Mesendoderm (in vitro differentiated cells): Measurements from ENCODE around the gene TEX54.
"Not testable (repeated sequence)": the region's sequence is repeated elsewhere in the genome, so short reads cannot be mapped to it uniquely, and the experiment has no call there.

ENCODE experiments used
- DNase-seq: peaks from one replicate; pipeline ENCODE4 v3.0.0; 2013
- H2AK5ac ChIP-seq: 2 replicates; pipeline ENCODE4 v1.6.1; 2013; ENCODE audit warnings: low read length, inconsistent platforms
- H2BK120ac ChIP-seq: 2 replicates; pipeline ENCODE4 v1.6.1; 2013; ENCODE audit warnings: low read depth, mild to moderate bottlenecking, low read length, moderate library complexity, mixed read lengths
- H2BK15ac ChIP-seq: replicated peaks from 2 replicates; pipeline ENCODE4 v1.6.1; 2013; ENCODE audit warnings: low read depth, mild to moderate bottlenecking, moderate library complexity
- H2BK5ac ChIP-seq: 2 replicates; pipeline ENCODE4 v1.6.1; 2013; ENCODE audit warnings: low read length, inconsistent platforms
- H3K18ac ChIP-seq: 2 replicates; pipeline ENCODE4 v1.6.1; 2013; ENCODE audit warnings: mild to moderate bottlenecking, low read length, mixed read lengths
- H3K23ac ChIP-seq: one replicate; pipeline ENCODE4 v1.6.1; 2013; ENCODE audit warnings: low read length
- H3K27ac ChIP-seq: 2 replicates; pipeline ENCODE4 v1.5.1; 2013; ENCODE audit warnings: low read depth, mild to moderate bottlenecking, inconsistent platforms, low read length, moderate library complexity
- H3K27me3 ChIP-seq: 2 replicates; pipeline ENCODE4 v1.6.1; 2013; ENCODE audit warnings: low read length, control low read depth, mild to moderate bottlenecking, inconsistent platforms; ENCODE audit not compliant: insufficient read depth, poor library complexity
- H3K36me3 ChIP-seq: 2 replicates; pipeline ENCODE4 v1.6.1; 2013; ENCODE audit warnings: low read length, inconsistent platforms; ENCODE audit not compliant: control insufficient read depth, insufficient read depth
- H3K4ac ChIP-seq: one replicate; pipeline ENCODE4 v1.6.1; 2013; ENCODE audit warnings: low read depth, mild to moderate bottlenecking, low read length, moderate library complexity
- H3K4me1 ChIP-seq: 2 replicates; pipeline ENCODE4 v1.6.1; 2013; ENCODE audit warnings: low read depth, low read length, inconsistent platforms; ENCODE audit not compliant: control insufficient read depth
- H3K4me2 ChIP-seq: 2 replicates; pipeline ENCODE4 v1.6.1; 2013; ENCODE audit warnings: low read length
- H3K4me3 ChIP-seq: 2 replicates; pipeline ENCODE4 v1.5.1; 2013; ENCODE audit warnings: mild to moderate bottlenecking, low read length
- H3K56ac ChIP-seq: one replicate; pipeline ENCODE4 v1.6.1; 2013; ENCODE audit warnings: low read length
- H3K79me1 ChIP-seq: 2 replicates; pipeline ENCODE4 v1.6.1; 2013; ENCODE audit warnings: low read length, inconsistent platforms
- H3K79me2 ChIP-seq: 2 replicates; pipeline ENCODE4 v1.6.1; 2013; ENCODE audit warnings: mild to moderate bottlenecking, low read length; ENCODE audit not compliant: control insufficient read depth, insufficient read depth
- H3K9ac ChIP-seq: 2 replicates; pipeline ENCODE4 v1.6.1; 2013; ENCODE audit warnings: low read length, inconsistent platforms
- H4K5ac ChIP-seq: one replicate; pipeline ENCODE4 v1.6.1; 2013; ENCODE audit warnings: low read length
- H4K8ac ChIP-seq: one replicate; pipeline ENCODE4 v1.6.1; 2013; ENCODE audit warnings: low read depth, mild to moderate bottlenecking, control low read depth, low read length, moderate library complexity
- WGBS: extraction: QIAGEN DNeasy Blood & Tissue Kit; methylation state at CpG from one replicate; pipeline ENCODE4 v1.1.7; 2013; ENCODE audit warnings: low lambda C conversion rate, missing lambda C conversion rate; ENCODE audit not compliant: insufficient coverage; ENCODE audit errors: extremely low coverage; 5-methylcytosine and 5-hydroxymethylcytosine counted together

TEX54 gene

DNA sequence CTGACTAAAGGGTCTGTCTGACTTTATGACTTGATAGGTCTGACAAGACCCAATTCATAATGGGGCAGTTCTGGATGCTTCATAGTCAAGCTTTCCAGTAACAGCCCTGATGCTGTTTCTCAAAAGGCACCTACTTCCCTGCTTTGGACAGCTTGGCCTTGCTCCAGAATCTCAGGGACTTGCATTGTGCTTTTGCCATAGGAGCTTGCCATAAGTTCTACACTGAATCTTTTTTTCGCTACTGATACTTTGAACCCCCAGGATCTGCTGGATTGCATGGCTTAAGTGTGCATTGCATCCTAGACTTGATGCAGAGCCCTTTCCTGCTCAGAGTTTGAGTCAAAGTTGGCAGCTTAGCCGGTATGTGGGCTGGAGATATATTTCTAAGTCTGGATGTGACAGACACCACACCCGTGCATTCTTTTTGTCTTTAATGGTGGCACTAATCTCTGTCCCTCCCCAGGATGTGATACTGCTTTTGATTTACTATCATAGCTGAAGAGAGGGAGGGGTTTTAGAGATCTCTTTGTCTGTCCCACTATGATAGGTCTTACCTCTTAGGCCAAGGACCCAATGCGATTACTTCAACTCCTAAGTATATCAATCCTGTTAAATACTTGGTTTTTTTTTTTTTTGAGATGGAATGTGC lies 31.2 kb upstream of the TEX54 start:
- H3K18ac ChIP-seq = no peak overlapping the region
- H3K79me1 ChIP-seq = peaks cover 7% of the 10 kb centered on the region
- peak overlapping the region; percentile 32 for H3K4me2 ChIP-seq
- no peak overlapping the region for H3K4me3 ChIP-seq
- H2AK5ac ChIP-seq = peak overlapping the region; percentile 69
- H3K4me1 ChIP-seq = peaks cover 10% of the 10 kb centered on the region
- no peak for DNase-seq
- H4K5ac ChIP-seq = no peak overlapping the region
- H3K56ac ChIP-seq = peak overlapping the region; percentile 69
- no peak overlapping the region for H2BK120ac ChIP-seq
- H3K27ac ChIP-seq = peak overlapping the region; percentile 75
- peaks cover 4% of the 10 kb centered on the region for H3K36me3 ChIP-seq
- H4K8ac ChIP-seq = no peak overlapping the region
- no peaks in the 10 kb centered on the region for H3K27me3 ChIP-seq
- peak overlapping the region; percentile 73 for H3K23ac ChIP-seq
- WGBS = no CpG with 5 or more reads among the region's 4 CpGs
- no peak overlapping the region for H3K4ac ChIP-seq
- H2BK5ac ChIP-seq = peak overlapping the region; percentile 69
- peaks cover 76% of the 10 kb centered on the region for H3K79me2 ChIP-seq
- H2BK15ac ChIP-seq = no peak overlapping the region
- peak overlapping the region; percentile 50 for H3K9ac ChIP-seq

DNA sequence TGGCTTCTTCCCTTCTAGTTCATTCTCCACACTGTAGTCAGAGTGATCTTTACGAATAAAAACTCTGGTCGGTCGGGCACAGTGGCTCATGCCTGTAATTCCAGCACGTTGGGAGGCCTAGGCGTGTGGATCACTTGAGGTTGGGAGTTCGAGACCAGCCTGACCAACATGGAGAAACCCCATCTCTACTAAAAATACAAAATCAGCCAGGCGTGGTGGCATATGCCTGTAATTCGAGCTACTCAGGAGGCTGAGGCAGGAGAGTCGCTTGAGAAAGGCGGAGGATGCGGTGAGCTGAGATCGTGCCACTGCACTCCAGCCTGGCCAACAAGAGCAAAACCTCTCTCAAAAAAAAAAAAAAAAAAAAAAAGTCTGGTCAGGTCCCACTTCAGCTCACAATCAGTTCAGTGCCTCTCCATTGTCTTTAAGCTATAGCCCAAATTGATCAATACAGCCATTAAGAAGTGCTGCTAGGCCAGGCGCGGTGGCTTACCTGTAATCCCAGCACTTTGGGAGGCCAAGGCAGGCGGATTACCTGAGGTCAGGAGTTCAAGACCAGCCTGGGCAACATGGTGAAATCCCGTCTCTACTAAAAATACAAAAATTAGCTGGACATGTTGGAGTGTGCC lies 29.0 kb upstream of the TEX54 start:
- DNase-seq, H3K4me2 ChIP-seq, H4K8ac ChIP-seq, H3K4me3 ChIP-seq, H3K27me3 ChIP-seq, H3K36me3 ChIP-seq, H3K23ac ChIP-seq, H3K79me1 ChIP-seq, H3K18ac ChIP-seq, H2BK15ac ChIP-seq, H2BK120ac ChIP-seq: not testable (repeated sequence)
- peak overlapping the region; percentile 81 for H4K5ac ChIP-seq
- H3K4me1 ChIP-seq = peaks cover 12% of the 10 kb centered on the region
- peak overlapping the region; percentile 46 for H3K4ac ChIP-seq
- H3K27ac ChIP-seq = peak overlapping the region; percentile 67
- no CpG with 5 or more reads among the region's 16 CpGs for whole genome bisulfite sequencing
- peak overlapping the region; percentile 67 for H2BK5ac ChIP-seq
- peak overlapping the region; percentile 59 for H3K9ac ChIP-seq
- H2AK5ac ChIP-seq = peak overlapping the region; percentile 30
- H3K56ac ChIP-seq = peak overlapping the region; percentile 78
- peaks cover 79% of the 10 kb centered on the region for H3K79me2 ChIP-seq

DNA sequence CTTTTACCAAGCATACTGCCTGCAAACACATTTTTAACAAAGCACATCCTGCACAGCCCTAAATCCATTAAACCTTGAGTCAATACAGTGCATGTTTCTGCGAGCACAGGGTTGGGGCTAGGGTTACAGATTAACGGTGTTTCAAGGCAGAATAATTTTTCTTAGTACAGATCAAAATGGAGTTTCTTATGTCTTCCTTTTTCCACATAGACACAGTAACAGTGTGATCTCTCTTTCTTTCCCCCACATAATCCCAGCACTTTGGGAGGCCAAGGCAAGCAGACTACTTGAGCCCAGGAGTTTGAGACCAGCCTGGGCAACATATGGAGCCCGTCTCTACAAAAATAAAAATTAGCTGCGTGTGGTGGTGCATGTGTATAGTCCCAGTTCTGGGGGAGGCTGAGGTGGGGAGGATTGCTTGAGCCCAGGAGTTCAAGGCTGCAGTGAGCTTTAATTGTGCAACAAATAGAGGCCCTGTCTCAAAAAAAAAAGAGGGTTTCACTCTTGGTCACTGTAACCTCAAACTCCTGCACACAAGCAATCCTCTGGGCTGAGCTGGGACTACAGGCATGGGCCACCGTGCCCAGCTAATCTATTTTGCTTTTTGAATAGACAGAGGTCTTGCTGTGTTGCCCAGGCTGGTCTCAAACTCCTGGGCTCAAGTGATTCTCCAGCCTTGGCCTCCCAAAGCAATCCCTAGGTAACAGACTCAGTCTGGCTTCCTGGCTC lies 28.4 kb upstream of the TEX54 start:
- Histone ChIP-seq H3K27me3 (no peaks in the 10 kb centered on the region), H3K79me2 (peaks cover 80% of the 10 kb centered on the region), H3K18ac (peak overlapping the region; percentile 25), H3K23ac (no peak overlapping the region), H3K9ac (peak overlapping the region; percentile 59), H3K79me1 (peaks cover 7% of the 10 kb centered on the region), H3K4ac (peak overlapping the region; percentile 37), H4K8ac (no peak overlapping the region), H3K4me1 (peaks cover 12% of the 10 kb centered on the region), H3K56ac (peak overlapping the region; percentile 78), H3K4me2 (peak overlapping the region; percentile 15), H4K5ac (peak overlapping the region; percentile 81), H2BK5ac (peak overlapping the region; percentile 67), H2BK15ac (no peak overlapping the region), H3K36me3 (peaks cover 4% of the 10 kb centered on the region), H3K27ac (peak overlapping the region; percentile 67), H2AK5ac (peak overlapping the region; percentile 30), H2BK120ac (no peak overlapping the region), H3K4me3 (no peak overlapping the region)
- no CpG with 5 or more reads among the region's 5 CpGs for WGBS
- DNase-seq = no peak

DNA sequence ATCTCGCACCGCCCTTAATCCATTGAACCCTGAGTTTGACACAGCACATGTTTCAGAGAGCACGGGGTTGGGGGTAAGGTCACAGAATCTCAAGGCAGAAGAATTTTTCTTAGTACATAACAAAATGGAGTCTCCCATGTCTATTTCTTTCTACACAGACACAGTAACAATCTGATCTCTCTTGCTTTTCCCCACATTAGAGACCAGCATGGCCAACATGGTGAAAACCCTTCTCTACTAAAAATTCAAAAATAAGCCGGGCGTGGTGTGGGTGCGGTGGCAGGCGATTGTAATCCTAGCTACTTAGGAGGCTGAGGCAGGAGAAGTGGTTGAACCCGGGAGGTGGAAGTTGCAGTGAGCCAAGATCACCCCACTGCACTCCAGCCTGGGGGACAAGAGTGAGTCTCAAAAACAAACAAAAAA lies 26.7 kb upstream of the TEX54 start:
- DNase-seq, H2BK120ac ChIP-seq, H3K4me3 ChIP-seq, H2AK5ac ChIP-seq, H4K5ac ChIP-seq, H3K4me2 ChIP-seq, H3K36me3 ChIP-seq, H2BK5ac ChIP-seq, H3K79me1 ChIP-seq, H2BK15ac ChIP-seq, H3K4ac ChIP-seq, H3K18ac ChIP-seq, H3K27me3 ChIP-seq, H4K8ac ChIP-seq: not testable (repeated sequence)
- WGBS = no CpG with 5 or more reads among the region's 8 CpGs
- H3K79me2 ChIP-seq = peaks cover 79% of the 10 kb centered on the region
- peak overlapping the region; percentile 33 for H3K27ac ChIP-seq
- peak overlapping the region; percentile 18 for H3K23ac ChIP-seq
- peak overlapping the region; percentile 47 for H3K56ac ChIP-seq
- peaks cover 12% of the 10 kb centered on the region for H3K4me1 ChIP-seq
- H3K9ac ChIP-seq = peak overlapping the region; percentile 55

DNA sequence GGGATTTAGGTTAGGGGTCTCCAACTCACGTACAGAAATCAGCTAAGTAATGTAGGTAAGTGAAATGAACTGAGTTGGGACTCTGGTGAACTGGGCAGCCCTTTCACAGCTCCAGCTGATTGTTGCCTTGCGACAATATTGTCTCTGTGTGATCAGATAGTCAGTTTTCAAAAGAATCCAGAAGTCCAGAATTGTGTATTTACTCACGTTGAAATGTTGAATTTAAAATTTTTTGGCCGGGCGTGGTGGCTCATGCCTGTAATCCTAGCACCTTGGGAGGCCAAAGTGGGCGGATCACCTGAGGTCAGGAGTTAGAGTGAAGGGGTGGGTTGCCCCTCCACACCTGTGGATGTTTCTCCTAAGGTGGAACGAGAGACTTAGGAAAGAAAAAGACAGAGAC lies 25.6 kb upstream of the TEX54 start:
- peaks cover 5% of the 10 kb centered on the region for H3K4me1 ChIP-seq
- H3K79me1 ChIP-seq = peaks cover 1% of the 10 kb centered on the region

More for the DNA sequence above, 25.6 kb upstream of the TEX54 start:
- no peak overlapping the region for H2BK15ac ChIP-seq
- peak overlapping the region; percentile 91 for H3K56ac ChIP-seq
- no peak overlapping the region for H4K8ac ChIP-seq
- H2AK5ac ChIP-seq = peak overlapping the region; percentile 65
- H2BK5ac ChIP-seq = peak overlapping the region; percentile 42
- H3K23ac ChIP-seq = no peak overlapping the region
- no peak overlapping the region for H4K5ac ChIP-seq
- H3K27me3 ChIP-seq = no peaks in the 10 kb centered on the region
- no peak overlapping the region for H2BK120ac ChIP-seq
- WGBS = no CpG with 5 or more reads among the region's 7 CpGs
- DNase-seq = no peak
- peak overlapping the region; percentile 88 for H3K4me2 ChIP-seq
- peaks cover 14% of the 10 kb centered on the region for H3K36me3 ChIP-seq
- no peak overlapping the region for H3K18ac ChIP-seq
- peaks cover 80% of the 10 kb centered on the region for H3K79me2 ChIP-seq
- peak overlapping the region; percentile 62 for H3K4me3 ChIP-seq
- H3K9ac ChIP-seq = peak overlapping the region; percentile 94
- peak overlapping the region; percentile 16 for H3K27ac ChIP-seq
- no peak overlapping the region for H3K4ac ChIP-seq
